K562 (cell line): ENCODE data around the gene ATXN1L. TPM values are rescaled to one million over a fixed set of nuclear protein-coding genes. Genes with fewer than 3 reads are reported as not detected.

Source experiments
- CHD7 ChIP-seq: fragments of 200-600 bp; sonication (generic); IDR thresholded peaks from one replicate; pipeline ENCODE4 v1.6.1; 2012; ENCODE audit warnings: mild to moderate bottlenecking, low read depth, low read length, inconsistent platforms
- HMGN3 ChIP-seq: IDR thresholded peaks from 2 replicates; pipeline ENCODE4 v1.6.1; 2011; ENCODE audit warnings: borderline replicate concordance, low read depth, mild to moderate bottlenecking, mixed read lengths, low read length; ENCODE audit not compliant: insufficient read length; ENCODE audit errors: extremely low read depth
- NUFIP1 ChIP-seq: fragments of 450-650 bp; IDR thresholded peaks from 2 replicates; pipeline ENCODE4 v1.6.1; 2018; ENCODE audit not compliant: partially characterized antibody
- SOX6 ChIP-seq: fragments of 450-650 bp; IDR thresholded peaks from 2 replicates; pipeline ENCODE4 v1.6.1; 2014; ENCODE audit warnings: mild to moderate bottlenecking
- polyA plus RNA-seq, 8 experiments: library from polyadenylated mRNA; depleted of rRNA in 4 of 8; stranded (reverse) in 5 of 8; unstranded in 3 of 8; fragments of >200 nt; fragmentation: Nextera tagmentation in 2 of 8; fragmentation: Illumina TruSeq in 1 of 8; extraction: Ambion mirVana in 2 of 8; extraction: Trizol in 1 of 8; gene quantifications; 2 replicates each; pipeline versions ENCODE4 v1.2.1 to v1.2.3, GENCODE V29; 2011 to 2014; ENCODE audit warnings: inconsistent platforms in 1 of 8, missing spikeins in 1 of 8
- total RNA-seq, 7 experiments: library from RNA; depleted of rRNA in 6 of 7; stranded (reverse); fragments of >200 nt in 6 of 7; fragmentation: Illumina TruSeq in 2 of 7; extraction: Trizol in 2 of 7; gene quantifications; 2 replicates each; pipeline versions ENCODE4 v1.2.1 to v1.2.3, GENCODE V29; 2011 to 2021; ENCODE audit warnings: low replicate concordance in 1 of 7
- TF ChIP-seq, protein P1 (sequence below): IDR thresholded peaks from 2 replicates; pipeline ENCODE4 v1.6.1; 2016; ENCODE audit warnings: missing genetic modification characterization, missing compliant biosample characterization

The ATXN1L gene
- total and polyA plus RNA-seq, 9 of the 15 experiments (the other 6 are each of a cell fraction or from before 2014, with no cell fraction given), result 1.4 to 11.3 (median 9.3) TPM

GRCh38 chr16:71808593-71809459 lies 37.0 kb upstream of the ATXN1L start, which contains the start of gene AP1G1 (continued):
- no peak for TF ChIP-seq HMGN3
- no peak for TF ChIP-seq NUFIP1
- TF ChIP-seq CHD7, result no peak
- TF ChIP-seq, protein P1, sequence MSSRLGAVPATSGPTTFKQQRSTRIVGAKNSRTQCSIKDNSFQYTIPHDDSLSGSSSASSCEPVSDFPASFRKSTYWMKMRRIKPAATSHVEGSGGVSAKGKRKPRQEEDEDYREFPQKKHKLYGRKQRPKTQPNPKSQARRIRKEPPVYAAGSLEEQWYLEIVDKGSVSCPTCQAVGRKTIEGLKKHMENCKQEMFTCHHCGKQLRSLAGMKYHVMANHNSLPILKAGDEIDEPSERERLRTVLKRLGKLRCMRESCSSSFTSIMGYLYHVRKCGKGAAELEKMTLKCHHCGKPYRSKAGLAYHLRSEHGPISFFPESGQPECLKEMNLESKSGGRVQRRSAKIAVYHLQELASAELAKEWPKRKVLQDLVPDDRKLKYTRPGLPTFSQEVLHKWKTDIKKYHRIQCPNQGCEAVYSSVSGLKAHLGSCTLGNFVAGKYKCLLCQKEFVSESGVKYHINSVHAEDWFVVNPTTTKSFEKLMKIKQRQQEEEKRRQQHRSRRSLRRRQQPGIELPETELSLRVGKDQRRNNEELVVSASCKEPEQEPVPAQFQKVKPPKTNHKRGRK (tag), result no peak
- peak; percentile 56; the same call in 1 of the 2 replicates for TF ChIP-seq SOX6
